Stomach (tissue), 9 donors: ENCODE measurements around the gene NINL. TPM values are rescaled to one million over a fixed set of nuclear protein-coding genes. Genes with fewer than 3 reads are reported as not detected.
A peak's percentile ranks its signal among the peaks of the same experiment; 100 is the strongest.
"Not testable (repeated sequence)": the region's sequence is repeated elsewhere in the genome, so short reads cannot be mapped to it uniquely, and the experiment has no call there.

ENCODE experiments used
- DNase-seq, 2 donors: peaks; one replicate each; pipeline versions ENCODE4 v3.0.0 to v3.0.0-alpha.2; 2013 to 2019
- H3K27ac ChIP-seq, 5 donors: fragments of 200-600 bp in 4 of 5; sonication (generic) in 4 of 5; one replicate each; pipeline ENCODE4 v1.5.1; 2013 to 2019; ENCODE audit warnings: mild to moderate bottlenecking in 1 of 5, moderate library complexity in 1 of 5
- H3K27me3 ChIP-seq, 3 donors: fragments of 200-600 bp; sonication (generic); one replicate each; pipeline ENCODE4 v1.5.1; 2017 to 2019; ENCODE audit warnings: mixed run types in 1 of 3
- H3K36me3 ChIP-seq, 4 donors: fragments of 200-600 bp; sonication (generic); 1 replicate in 3 of 4; 2 replicates in 1 of 4; pipeline ENCODE4 v1.5.1; 2016 to 2019
- H3K4me1 ChIP-seq, 4 donors: fragments of 200-600 bp; sonication (generic); one replicate each; pipeline ENCODE4 v1.5.1; 2016 to 2019
- H3K4me3 ChIP-seq, 4 donors: fragments of 200-600 bp; sonication (generic) in 3 of 4; one replicate each; pipeline ENCODE4 v1.5.1; 2016 to 2019; ENCODE audit warnings: mild to moderate bottlenecking in 1 of 4
- H3K9me3 ChIP-seq, 4 donors: fragments of 200-600 bp; sonication (generic); one replicate each; pipeline ENCODE4 v1.5.1; 2016 to 2019
- CTCF ChIP-seq, 7 experiments: fragments of 450-650 bp in 4 of 7; fragments of 200-600 bp in 3 of 7; sonication (generic) in 3 of 7; IDR thresholded peaks; one replicate each; pipeline ENCODE4 v1.5.1; 2016 to 2019; ENCODE audit warnings: antibody characterized with exemption in 7 of 7, control low read depth in 2 of 7, mild to moderate bottlenecking in 1 of 7
- EP300 ChIP-seq: sonication (generic); formaldehyde crosslinking; IDR thresholded peaks from one replicate; pipeline ENCODE4 v1.6.1; 2017; ENCODE audit warnings: antibody characterized with exemption
- POLR2A ChIP-seq, 4 donors: fragments of 450-650 bp; IDR thresholded peaks; one replicate each; pipeline ENCODE4 v1.6.1; 2016; ENCODE audit warnings: antibody characterized with exemption in 4 of 4, control low read depth in 2 of 4, mild to moderate bottlenecking in 1 of 4, moderate library complexity in 1 of 4
- POLR2AphosphoS5 ChIP-seq, 3 donors: sonication (generic); formaldehyde crosslinking; IDR thresholded peaks; one replicate each; pipeline ENCODE4 v1.6.1; 2016; ENCODE audit warnings: antibody characterized with exemption in 3 of 3
- WGBS, 5 donors: extraction: QIAGEN DNeasy Blood & Tissue Kit in 3 of 5; methylation state at CpG; one replicate each; pipeline versions ENCODE4 v1.1.5 to v1.1.7; 2013 to 2018; 5-methylcytosine and 5-hydroxymethylcytosine counted together
- intact Hi-C: fragments of 100-400 bp; cut with DNase I; formaldehyde crosslinking; loops from one replicate; pipeline ENCODE4 v1.15.1; 2023; ENCODE audit warnings: low total_unique reads
- polyA plus RNA-seq, 3 donors: library from polyadenylated mRNA; stranded (reverse); fragments of 200-250 nt; gene quantifications; one replicate each; pipeline ENCODE4 v1.2.3, GENCODE V29; 2013
- total RNA-seq, 5 donors: library from RNA; depleted of rRNA; stranded (reverse); fragments of >200 nt; gene quantifications; one replicate each; pipeline versions ENCODE4 v1.1.0 to v1.2.3, GENCODE V29; 2014 to 2016
- donor health status: healthy with polysubstance abuse.
- donor health status: Bipolar disorder and iron deficiency.
- donor health status: healthy.

NINL gene
- total and polyA plus RNA-seq, 8 donors: 3.1 to 34.8 (median 11.5) TPM

GRCh38 chr20:25551413-25552215, 33.7 kb downstream of the NINL start:
- H3K36me3 ChIP-seq: peaks cover 0 to 1% (median 0%) of the 10 kb centered on the region in 4 donors
- H3K4me3 ChIP-seq: no peak overlapping the region
- 62 to 74% (median 71%) methylated on average over 6 of the region's 6 CpGs for WGBS, 5 donors
- peaks cover 15 to 54% (median 28%) of the 10 kb centered on the region in 4 donors for H3K4me1 ChIP-seq
- H3K27me3 ChIP-seq: no peaks in the 10 kb centered on the region
- TF ChIP-seq EP300: no peak
- TF ChIP-seq POLR2A (IDR thresholded peaks at IDR 0.05): no peak
- peak in 1 of 3 donors; percentile 45 for TF ChIP-seq POLR2AphosphoS5 (IDR thresholded peaks at IDR 0.05)
- no peak for TF ChIP-seq CTCF (IDR thresholded peaks at IDR 0.05)
- no peaks in the 10 kb centered on the region for H3K9me3 ChIP-seq
- no peak overlapping the region for H3K27ac ChIP-seq
- DNase-seq: peak in 1 of 2 donors; percentile 33
- intact Hi-C loops: no loop called here

GRCh38 chr20:25550645-25551337, 34.5 kb downstream of the NINL start:
- intact Hi-C loops, H3K27ac ChIP-seq, H3K9me3 ChIP-seq, H3K27me3 ChIP-seq, DNase-seq, H3K36me3 ChIP-seq, H3K4me3 ChIP-seq: not testable (repeated sequence)
- peaks cover 15 to 57% (median 28%) of the 10 kb centered on the region in 4 donors for H3K4me1 ChIP-seq
- 54 to 75% (median 64%) methylated on average over 7 of the region's 7 CpGs for WGBS, 5 donors

- H3K27me3 ChIP-seq: no peaks in the 10 kb centered on the region
- DNase-seq: peak in 1 of 2 donors; percentile 48
- no peak for TF ChIP-seq POLR2AphosphoS5 (IDR thresholded peaks at IDR 0.05)
- no peak for TF ChIP-seq CTCF (IDR thresholded peaks at IDR 0.05)
- no peak for TF ChIP-seq EP300
- no peak for TF ChIP-seq POLR2A (IDR thresholded peaks at IDR 0.05)
- H3K36me3 ChIP-seq: no peaks in the 10 kb centered on the region
- peaks cover 15 to 65% (median 30%) of the 10 kb centered on the region in 4 donors for H3K4me1 ChIP-seq
- no peaks in the 10 kb centered on the region for H3K9me3 ChIP-seq
- H3K4me3 ChIP-seq: no peak overlapping the region
- H3K27ac ChIP-seq: peak overlapping the region in 2 of 5 donors; percentile 1 to 46
- intact Hi-C loops: no loop called here
- 64 to 78% (median 71%) methylated on average over 10 of the region's 10 CpGs for WGBS, 5 donors
These were observed 35.4 kb downstream of the NINL start for GRCh38 chr20:25549843-25550477.

- intact Hi-C loops: no loop called here
- WGBS, 5 donors: 39 to 51% (median 44%) methylated on average over 12 to 15 of the region's 15 CpGs
- Histone ChIP-seq H3K27ac (peak overlapping the region in 3 of 5 donors; percentile 8 to 46 (median 15)), H3K4me1 (peaks cover 15 to 68% (median 33%) of the 10 kb centered on the region in 4 donors), H3K4me3 (no peak overlapping the region), H3K9me3 (no peaks in the 10 kb centered on the region), H3K27me3 (no peaks in the 10 kb centered on the region), H3K36me3 (no peaks in the 10 kb centered on the region)
- TF ChIP-seq EP300 (no peak), POLR2A (IDR thresholded peaks at IDR 0.05) (no peak), POLR2AphosphoS5 (IDR thresholded peaks at IDR 0.05) (no peak), CTCF (IDR thresholded peaks at IDR 0.05) (no peak)
- DNase-seq: peak in 1 of 2 donors; percentile 44
These were observed 36.1 kb downstream of the NINL start for GRCh38 chr20:25549172-25549773.
